Natural killer cell (primary cell): Measurements from ENCODE around the gene NOS1AP. TPM values are rescaled to one million over a fixed set of nuclear protein-coding genes. Genes with fewer than 3 reads are reported as not detected.

Experiments used
- ATAC-seq, 3 donors: fragments of 150-1000 bp in 2 of 3; fragments of 200-7000 bp in 1 of 3; cut with Tn5 transposase; 1 replicate in 1 of 3; 2 replicates in 2 of 3; pipeline ENCODE4 v1.10.0; 2021; ENCODE audit warnings: mild to moderate bottlenecking in 2 of 3, moderate library complexity in 2 of 3
- DNase-seq, 2 donors: peaks; one replicate each; pipeline versions ENCODE4 v3.0.0 to v3.0.0-alpha.2; 2013 to 2021; ENCODE audit warnings: mixed read lengths in 1 of 2
- H3K27ac ChIP-seq: one replicate; pipeline ENCODE4 v1.5.1; 2013; ENCODE audit warnings: mild to moderate bottlenecking, low read length
- H3K27me3 ChIP-seq: one replicate; pipeline ENCODE4 v1.6.1; 2013; ENCODE audit warnings: low read length; ENCODE audit not compliant: control insufficient read depth, insufficient read depth
- H3K36me3 ChIP-seq: one replicate; pipeline ENCODE4 v1.6.1; 2013; ENCODE audit warnings: low read length; ENCODE audit not compliant: control insufficient read depth, insufficient read depth
- H3K4me1 ChIP-seq: one replicate; pipeline ENCODE4 v1.6.1; 2013; ENCODE audit warnings: low read length; ENCODE audit not compliant: control insufficient read depth, insufficient read depth
- H3K4me3 ChIP-seq: one replicate; pipeline ENCODE4 v1.5.1; 2013; ENCODE audit warnings: low read length
- H3K9me3 ChIP-seq: one replicate; pipeline ENCODE4 v1.6.1; 2013; ENCODE audit warnings: low read length; ENCODE audit not compliant: control insufficient read depth, insufficient read depth
- H3K27ac Mint-ChIP-seq, 2 donors: one replicate each; pipeline ENCODE4 v1.8.0; 2022; ENCODE audit warnings: mild to moderate bottlenecking in 2 of 2, mixed read lengths in 2 of 2, moderate library complexity in 1 of 2
- H3K27me3 Mint-ChIP-seq, 2 donors: one replicate each; pipeline ENCODE4 v1.8.0; 2022; ENCODE audit warnings: low read depth in 2 of 2, mixed read lengths in 2 of 2
- H3K36me3 Mint-ChIP-seq: one replicate; pipeline ENCODE4 v1.8.0; 2022; ENCODE audit warnings: mixed read lengths
- H3K4me1 Mint-ChIP-seq, 2 donors: one replicate each; pipeline ENCODE4 v1.8.0; 2022; ENCODE audit warnings: mixed read lengths in 2 of 2
- H3K4me3 Mint-ChIP-seq: one replicate; pipeline ENCODE4 v1.8.0; 2022; ENCODE audit warnings: mild to moderate bottlenecking, moderate library complexity, mixed read lengths
- H3K9me3 Mint-ChIP-seq, 2 donors: one replicate each; pipeline ENCODE4 v1.8.0; 2022; ENCODE audit warnings: mixed read lengths in 2 of 2
- CTCF ChIP-seq: fragments of 200-600 bp; IDR thresholded peaks from one replicate; pipeline ENCODE4 v1.8.0; 2022; ENCODE audit warnings: antibody characterized with exemption
- WGBS: methylation state at CpG from one replicate; pipeline ENCODE4 v1.1.7; 2013; ENCODE audit warnings: missing lambda C conversion rate; ENCODE audit not compliant: insufficient coverage; 5-methylcytosine and 5-hydroxymethylcytosine counted together
- intact Hi-C: fragments of 100-400 bp; cut with micrococcal nuclease; formaldehyde crosslinking; loops from one replicate; pipeline ENCODE4 v1.14.2; 2022
- total RNA-seq, 4 donors: library from RNA; stranded (reverse); fragments of 120-200 nt in 1 of 4; gene quantifications; one replicate each; pipeline versions ENCODE4 v1.2.3 to v1.2.4, GENCODE V29; 2013 to 2022

NOS1AP gene
- total RNA-seq, 3 donors from 2014 or later (not counting 1 experiment from before 2014, with no cell fraction given): 0.09 to 0.20 TPM; not detected in 1

- Histone ChIP-seq H3K4me1 (peaks cover 17% of the 10 kb centered on the region), H3K27me3 (no peaks in the 10 kb centered on the region), H3K4me3 (no peak overlapping the region), H3K27ac (no peak overlapping the region), H3K9me3 (peaks cover 3% of the 10 kb centered on the region), H3K36me3 (no peaks in the 10 kb centered on the region)
- 93% methylated on average over 4 of the region's 4 CpGs for WGBS
- H3K27ac Mint-ChIP-seq: no peak overlapping the region
- peaks cover 19 to 25% of the 10 kb centered on the region in 2 donors for H3K4me1 Mint-ChIP-seq
- intact Hi-C loops: no loop called here
- no peak for TF ChIP-seq CTCF
- DNase-seq (no peak), ATAC-seq (no peak)
- no peaks in the 10 kb centered on the region for H3K36me3 Mint-ChIP-seq
- peaks cover 0 to 3% of the 10 kb centered on the region in 2 donors for H3K9me3 Mint-ChIP-seq
- H3K27me3 Mint-ChIP-seq: peaks cover 0 to 3% of the 10 kb centered on the region in 2 donors
- no peak overlapping the region for H3K4me3 Mint-ChIP-seq
Measured at GRCh38 chr1:162301696-162302095, 232.2 kb downstream of the NOS1AP start.

- H3K9me3 Mint-ChIP-seq: peaks cover 0 to 3% of the 10 kb centered on the region in 2 donors
- DNase-seq (no peak), ATAC-seq (no peak)
- H3K27ac ChIP-seq: no peak overlapping the region
- H3K4me1 ChIP-seq: peaks cover 10% of the 10 kb centered on the region
- H3K4me3 Mint-ChIP-seq: no peak overlapping the region
- H3K4me3 ChIP-seq: no peak overlapping the region
- no peak overlapping the region for H3K27ac Mint-ChIP-seq
- no peak for TF ChIP-seq CTCF
- no peaks in the 10 kb centered on the region for H3K27me3 ChIP-seq
- H3K27me3 Mint-ChIP-seq: peaks cover 0 to 3% of the 10 kb centered on the region in 2 donors
- intact Hi-C loops: no loop called here
- peaks cover 11 to 17% of the 10 kb centered on the region in 2 donors for H3K4me1 Mint-ChIP-seq
- 64% methylated on average over 1 of the region's 3 CpGs for WGBS
- peaks cover 3% of the 10 kb centered on the region for H3K9me3 ChIP-seq
- no peaks in the 10 kb centered on the region for H3K36me3 ChIP-seq
- H3K36me3 Mint-ChIP-seq: no peaks in the 10 kb centered on the region
Measured at GRCh38 chr1:162302306-162303003, 233.0 kb downstream of the NOS1AP start.

- peaks cover 8% of the 10 kb centered on the region for H3K9me3 ChIP-seq
- H3K4me3 Mint-ChIP-seq: no peak overlapping the region
- no peak for TF ChIP-seq CTCF
- H3K4me1 ChIP-seq: peaks cover 5% of the 10 kb centered on the region
- H3K9me3 Mint-ChIP-seq: peaks cover 0 to 3% of the 10 kb centered on the region in 2 donors
- intact Hi-C loops: no loop called here
- H3K27ac ChIP-seq: no peak overlapping the region
- H3K27ac Mint-ChIP-seq: no peak overlapping the region
- 95% methylated on average over 3 of the region's 3 CpGs for WGBS
- no peak overlapping the region for H3K4me3 ChIP-seq
- H3K27me3 Mint-ChIP-seq: peaks cover 2 to 3% of the 10 kb centered on the region in 2 donors
- H3K36me3 ChIP-seq: no peaks in the 10 kb centered on the region
- no peaks in the 10 kb centered on the region for H3K27me3 ChIP-seq
- no peaks in the 10 kb centered on the region for H3K36me3 Mint-ChIP-seq
- peaks cover 6 to 12% of the 10 kb centered on the region in 2 donors for H3K4me1 Mint-ChIP-seq
- no peak for DNase-seq
- ATAC-seq: no peak
Measured at GRCh38 chr1:162303004-162303344, 233.5 kb downstream of the NOS1AP start.

GRCh38 chr1:162304736-162305135, 235.2 kb downstream of the NOS1AP start:
- Histone ChIP-seq H3K4me1 (no peaks in the 10 kb centered on the region), H3K27me3 (no peaks in the 10 kb centered on the region), H3K27ac (no peak overlapping the region), H3K4me3 (no peak overlapping the region), H3K36me3 (no peaks in the 10 kb centered on the region), H3K9me3 (peaks cover 13% of the 10 kb centered on the region)
- Mint-ChIP-seq H3K9me3 (peaks cover 0 to 6% of the 10 kb centered on the region in 2 donors), H3K27me3 (peaks cover 3 to 6% of the 10 kb centered on the region in 2 donors), H3K4me3 (no peak overlapping the region), H3K36me3 (no peaks in the 10 kb centered on the region), H3K27ac (no peak overlapping the region), H3K4me1 (peaks cover 0 to 6% of the 10 kb centered on the region in 2 donors)
- DNase-seq (no peak), ATAC-seq (no peak)
- intact Hi-C loops: no loop called here
- no peak for TF ChIP-seq CTCF
- no CpG with 5 or more reads among the region's 2 CpGs for WGBS
